HCT116 (cell line): Measurements from ENCODE around the gene KCNK10. TPM values are rescaled to one million over a fixed set of nuclear protein-coding genes. Genes with fewer than 3 reads are reported as not detected.

Source experiments
- ATAC-seq: fragments of 200-7000 bp; cut with Tn5 transposase; 2 replicates; pipeline ENCODE4 v1.9.1; 2020; ENCODE audit warnings: mild to moderate bottlenecking, moderate library complexity
- BruUV-seq: library from RNA; stranded (reverse); fragments of 400-500 nt; replicated peaks from 2 replicates; lab custom pipeline; 2021; lab: Mats Ljungman, UMichigan
- CTCF ChIA-PET: fragments of 300-600 bp; sonication (Branson Sonifier 250); formaldehyde crosslinking; loops from one replicate; lab custom pipeline; 2021; ENCODE audit warnings: antibody characterized with exemption; lab: Charles Lee
- POLR2A ChIA-PET: fragments of 300-600, 350-600 bp; sonication (Branson Sonifier 250); formaldehyde crosslinking; loops from one replicate; lab custom pipeline; 2021; ENCODE audit warnings: antibody characterized with exemption; lab: Charles Lee
- RAD21 ChIA-PET, 2 experiments: fragments of 300-600 bp; sonication (Branson Sonifier 250); formaldehyde crosslinking; loops; one replicate each; lab custom pipeline; 2023; ENCODE audit warnings: low total read pairs in 2 of 2; ENCODE audit not compliant: uncharacterized antibody in 2 of 2, unreplicated experiment in 2 of 2, low non-redundant PET in 1 of 2; lab: Charles Lee
- DNase-seq: peaks from one replicate; pipeline ENCODE4 v3.0.0-alpha.2; 2010; ENCODE audit warnings: low read depth, low spot score
- H2AFZ ChIP-seq: fragments of 200-600 bp; shearing (Covaris generic), sonication (generic); 2 replicates; pipeline ENCODE4 v1.6.1; 2017; ENCODE audit warnings: low read depth, mixed run types, mixed read lengths, antibody characterized with exemption, low read length; ENCODE audit not compliant: poor library complexity, severe bottlenecking
- H3K27ac ChIP-seq: 2 replicates; pipeline ENCODE4 v1.5.1; 2012; ENCODE audit warnings: low read depth, low read length
- H3K27me3 ChIP-seq: fragments of 200-600 bp; sonication (generic); 2 replicates; pipeline ENCODE4 v1.6.1; 2016; ENCODE audit warnings: mixed run types, low read length, mixed read lengths; ENCODE audit not compliant: insufficient read depth
- H3K36me3 ChIP-seq, 2 experiments: fragments of 200-500 bp in 1 of 2; fragments of 200-600 bp in 1 of 2; sonication (Bioruptor generic) in 1 of 2; sonication (generic) in 1 of 2; 2 replicates each; pipeline versions ENCODE4 v1.5.1 to v1.6.1; 2014 to 2016; ENCODE audit warnings: low read length in 2 of 2, inconsistent platforms in 1 of 2, mixed read lengths in 1 of 2, mixed run types in 1 of 2; ENCODE audit not compliant: insufficient read depth in 2 of 2, control insufficient read depth in 1 of 2
- H3K4me1 ChIP-seq, 2 experiments: fragments of 200-600 bp in 1 of 2; sonication (generic) in 1 of 2; 2 replicates each; pipeline versions ENCODE4 v1.5.1 to v1.6.1; 2012 to 2017; ENCODE audit warnings: low read length in 2 of 2, inconsistent platforms in 1 of 2, mild to moderate bottlenecking in 1 of 2, mixed read lengths in 1 of 2, mixed run types in 1 of 2, moderate library complexity in 1 of 2; ENCODE audit not compliant: insufficient read depth in 2 of 2, control insufficient read depth in 1 of 2
- H3K4me2 ChIP-seq: fragments of 200-600 bp; sonication (generic); 2 replicates; pipeline ENCODE4 v1.6.1; 2017; ENCODE audit warnings: mixed run types, low read length, mixed read lengths
- H3K4me3 ChIP-seq, 2 experiments: fragments of 200-600 bp in 1 of 2; sonication (generic) in 1 of 2; replicated peaks in 1 of 2; 2 replicates each; pipeline ENCODE4 v1.5.1; 2011 to 2016; ENCODE audit warnings: low read length in 2 of 2, control low read depth in 1 of 2, low read depth in 1 of 2, mild to moderate bottlenecking in 1 of 2, mixed read lengths in 1 of 2, mixed run types in 1 of 2
- H3K79me2 ChIP-seq: fragments of 200-600 bp; sonication (generic); 2 replicates; pipeline ENCODE4 v1.6.1; 2017; ENCODE audit warnings: mild to moderate bottlenecking, mixed run types, low read length, moderate library complexity, mixed read lengths; ENCODE audit not compliant: insufficient read depth
- H3K9ac ChIP-seq: fragments of 200-600 bp; sonication (generic); 2 replicates; pipeline ENCODE4 v1.6.1; 2016; ENCODE audit warnings: low read length, mixed read lengths
- H3K9me2 ChIP-seq: fragments of 200-600 bp; sonication (generic), shearing (Covaris generic); 2 replicates; pipeline ENCODE4 v1.6.1; 2017; ENCODE audit warnings: mixed run types, mild to moderate bottlenecking, moderate library complexity; ENCODE audit not compliant: insufficient read depth
- H3K9me3 ChIP-seq, 2 experiments: fragments of 200-500 bp in 1 of 2; fragments of 200-600 bp in 1 of 2; sonication (Bioruptor generic) in 1 of 2; sonication (generic) in 1 of 2; 2 replicates each; pipeline ENCODE4 v1.6.1; 2014 to 2017; ENCODE audit warnings: low read length in 2 of 2, mixed read lengths in 2 of 2, inconsistent platforms in 1 of 2, low read depth in 1 of 2, mild to moderate bottlenecking in 1 of 2, mixed run types in 1 of 2, moderate library complexity in 1 of 2; ENCODE audit not compliant: control insufficient read depth in 1 of 2, insufficient read depth in 1 of 2
- H4K20me1 ChIP-seq: fragments of 200-600 bp; sonication (generic), shearing (Covaris generic); 2 replicates; pipeline ENCODE4 v1.6.1; 2017; ENCODE audit warnings: mixed run types, mild to moderate bottlenecking, moderate library complexity; ENCODE audit not compliant: insufficient read depth
- EZH2phosphoT487 ChIP-seq: fragments of 200-600 bp; IDR thresholded peaks from 2 replicates; pipeline ENCODE4 v1.6.1; 2018; ENCODE audit warnings: antibody characterized with exemption, borderline replicate concordance
- JUND ChIP-seq: IDR thresholded peaks from 2 replicates; pipeline ENCODE4 v1.6.1; 2012
- MAX ChIP-seq: IDR thresholded peaks from 2 replicates; pipeline ENCODE4 v1.6.1; 2012
- POLR2A ChIP-seq: IDR thresholded peaks from 2 replicates; pipeline ENCODE4 v1.7.0; 2011; ENCODE audit warnings: borderline replicate concordance; ENCODE audit not compliant: insufficient read depth, insufficient read length; ENCODE audit errors: extremely low read depth
- RAD21 ChIP-seq: IDR thresholded peaks from 2 replicates; pipeline ENCODE4 v1.6.1; 2012; ENCODE audit warnings: low read depth, mild to moderate bottlenecking
- YY1 ChIP-seq: IDR thresholded peaks from 2 replicates; pipeline ENCODE4 v1.6.1; 2011; ENCODE audit warnings: low read length, low read depth, moderate library complexity, mild to moderate bottlenecking; ENCODE audit not compliant: insufficient replicate concordance; ENCODE audit errors: extremely low read depth
- ZFX ChIP-seq: fragments of 450-650 bp; IDR thresholded peaks from 2 replicates; pipeline ENCODE4 v1.6.1; 2017
- intact Hi-C: fragments of 100-400 bp; cut with micrococcal nuclease; formaldehyde crosslinking; loops from 2 replicates; pipeline ENCODE4 v1.10.0; 2022
- total RNA-seq: library from RNA; stranded (reverse); gene quantifications from one replicate; pipeline ENCODE4 v1.2.1, GENCODE V29; 2021; ENCODE audit not compliant: unreplicated experiment

Gene KCNK10
- total RNA-seq, 1 experiment from 2014 or later: not detected

GRCh38 chr14:88156127-88156526 is 166.9 kb downstream of the KCNK10 start:
- ATAC-seq: no peak
- Histone ChIP-seq H3K4me2 (no peak overlapping the region), H3K9me3 (no peaks in the 10 kb centered on the region), H2AFZ (no peak overlapping the region), H3K4me1 (no peaks in the 10 kb centered on the region), H3K27me3 (no peaks in the 10 kb centered on the region), H3K36me3 (no peaks in the 10 kb centered on the region), H4K20me1 (no peaks in the 10 kb centered on the region), H3K4me3 (no peak overlapping the region), H3K9ac (no peak overlapping the region), H3K9me2 (no peaks in the 10 kb centered on the region), H3K79me2 (no peaks in the 10 kb centered on the region), H3K27ac (no peak overlapping the region)
- no TSS peak for BruUV-seq
- ChIA-PET RAD21 (no interaction called here), POLR2A (no interaction called here), CTCF (no interaction called here)
- TF ChIP-seq POLR2A (no peak), YY1 (no peak), MAX (no peak), EZH2phosphoT487 (no peak)
- no peak for DNase-seq
- intact Hi-C loops: no loop called here

- no peak overlapping the region for H3K9ac ChIP-seq
- H4K20me1 ChIP-seq: no peaks in the 10 kb centered on the region
- H3K27me3 ChIP-seq: no peaks in the 10 kb centered on the region
- ChIA-PET CTCF (no interaction called here), POLR2A (no interaction called here), RAD21 (no interaction called here)
- H3K79me2 ChIP-seq: no peaks in the 10 kb centered on the region
- ATAC-seq: no peak
- DNase-seq: no peak
- no peak overlapping the region for H3K4me3 ChIP-seq
- no peak overlapping the region for H3K27ac ChIP-seq
- no peaks in the 10 kb centered on the region for H3K9me3 ChIP-seq
- no peak overlapping the region for H2AFZ ChIP-seq
- TF ChIP-seq ZFX (no peak), RAD21 (no peak), JUND (no peak)
- no peak overlapping the region for H3K4me2 ChIP-seq
- BruUV-seq: no TSS peak
- H3K36me3 ChIP-seq: no peaks in the 10 kb centered on the region
- H3K9me2 ChIP-seq: no peaks in the 10 kb centered on the region
- intact Hi-C loops: no loop called here
- no peaks in the 10 kb centered on the region for H3K4me1 ChIP-seq
Observed at GRCh38 chr14:88154926-88155325, 168.1 kb downstream of the KCNK10 start.
